ENCODE results near the gene PRPF6. TPM values are rescaled to one million over a fixed set of nuclear protein-coding genes. Genes with fewer than 3 reads are reported as not detected.
A peak's percentile ranks its signal among the peaks of the same experiment; 100 is the strongest.

PRPF6 gene
- total and polyA plus RNA-seq, 2 donors (not counting 1 experiment from before 2014, with no cell fraction given): 31.7 to 82.9 TPM

DNA sequence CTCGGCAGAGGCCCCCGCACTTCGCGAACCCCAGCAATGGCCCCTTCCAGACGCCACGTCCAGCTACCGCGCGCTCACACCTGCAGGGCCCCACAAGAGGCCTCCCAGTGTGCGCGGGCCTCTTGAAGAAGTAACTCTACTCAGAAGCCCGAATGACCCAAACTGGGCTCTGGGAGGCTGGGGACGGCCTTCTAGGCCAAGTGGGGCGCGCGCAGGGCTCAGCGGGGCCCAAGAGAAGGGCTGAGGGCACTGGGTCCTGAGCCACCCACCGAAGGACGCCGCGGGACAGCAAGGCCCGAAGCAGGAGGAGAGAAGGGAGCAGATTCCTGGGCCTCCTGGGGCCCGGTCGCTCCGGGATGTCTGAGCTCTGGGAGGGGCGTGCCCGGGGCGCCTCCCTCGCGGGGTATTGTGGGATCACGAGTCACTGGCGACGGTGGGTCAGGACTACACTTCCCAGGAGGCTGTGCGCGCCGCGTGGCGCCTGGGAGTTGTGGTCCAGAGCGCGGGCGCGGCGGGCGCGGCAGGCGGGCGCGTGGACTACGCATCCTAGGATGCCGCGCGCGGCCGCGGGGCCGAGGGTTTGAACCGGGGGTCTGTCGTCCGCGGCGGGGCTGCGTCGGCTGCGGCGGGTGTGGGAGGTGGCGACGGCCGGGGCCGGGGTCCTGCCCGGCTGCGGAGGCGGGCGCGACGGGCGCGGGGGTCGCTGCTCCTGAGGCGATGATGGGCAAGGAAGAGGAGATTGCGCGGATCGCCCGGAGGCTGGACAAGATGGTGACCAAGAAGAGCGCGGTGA lies 81.9 kb downstream of the PRPF6 start, which contains the start of gene TCEA2:
TSS of gene TCEA2 (plus strand) at position 603 of the 793 bp plus-strand sequence. CDS start at position 718, 115 bp downstream.
- Mint-ChIP-seq H3K27me3 (no peaks in the 10 kb centered on the region), H3K4me3 (peak within 1 kb of the TSS; percentile 88), H3K9me3 (ENCODE audit: insufficient read depth) (no peaks in the 10 kb centered on the region), H3K27ac (peak within 1 kb of the TSS; percentile 86), H3K4me1 (peaks cover 52% of the 10 kb centered on the region)
- Histone ChIP-seq H3K9ac (ENCODE audit: low read length) (peak within 1 kb of the TSS; percentile 83), H3K79me2 (ENCODE audit: control insufficient read depth, insufficient read depth, low read length) (peaks cover 7% of the 10 kb centered on the region), H3K4me1 (ENCODE audit: control insufficient read depth in 2 of 2, insufficient read depth in 2 of 2, low read length in 2 of 2) (peaks cover 54 to 63% of the 10 kb centered on the region in 2 donors), H3K36me3 (replicated peaks in 1 of 2; ENCODE audit: control extremely low read depth in 1 of 2, control insufficient read depth in 1 of 2, extremely low read depth in 1 of 2, insufficient read depth in 2 of 2, low read length in 1 of 2) (no peaks in the 10 kb centered on the region), H3K4me2 (replicated peaks; ENCODE audit: low read depth, low read length, poor library complexity, severe bottlenecking) (peak within 1 kb of the TSS; percentile 98), H3K27ac (ENCODE audit: low read length in 2 of 2) (peak within 1 kb of the TSS; percentile 34 to 69), H3K9me3 (ENCODE audit: control extremely low read depth in 1 of 3, control insufficient read depth in 2 of 3, insufficient read depth in 1 of 3, low read length in 2 of 3) (no peaks in the 10 kb centered on the region), H4K20me1 (ENCODE audit: control insufficient read depth, insufficient read depth, low read length, poor library complexity, severe bottlenecking) (peaks cover 6% of the 10 kb centered on the region), H2AFZ (ENCODE audit: insufficient read depth, low read depth, low read length, poor library complexity, severe bottlenecking) (peak within 1 kb of the TSS; percentile 90), H3K4me3 (ENCODE audit: control extremely low read depth in 1 of 5, extremely low read depth in 1 of 5, insufficient read depth in 1 of 5, low read depth in 2 of 5, low read length in 4 of 5) (peak within 1 kb of the TSS in 4 of 5 experiments; percentile 63 to 79 (median 70)), H3K27me3 (replicated peaks in 1 of 4; ENCODE audit: control extremely low read depth in 1 of 4, control insufficient read depth in 3 of 4, insufficient read depth in 4 of 4, low read length in 3 of 4) (no peaks in the 10 kb centered on the region)
- WGBS (ENCODE audit: insufficient coverage): 10% methylated on average over 85 of the region's 85 CpGs
- DNase-seq: peak; percentile 93
- POLR2A ChIA-PET: interaction anchor here (0.6 to 1.6 kb wide), 6 partner anchors 12 to 542 kb away, joined by 3 to 15 read pairs (median 3); partner anchors contain the start of genes OPRL1, PPDPF, RGS19 and UCKL1
- ATAC-seq (ENCODE audit: low read depth): peak; percentile 83
- TF ChIP-seq CTCF (IDR thresholded peaks at IDR 0.05) (no peak), EZH2 (IDR thresholded peaks at IDR 0.05; ENCODE audit: borderline replicate concordance, insufficient read depth, low read depth, low read length, poor library complexity, severe bottlenecking) (no peak)
- intact Hi-C loops (cut with micrococcal nuclease): loop anchor here (1.0 to 5.0 kb wide), 5 partner anchors 17 to 405 kb away; partner anchors contain the start of genes ARFRP1, RGS19, RTEL1 and ZGPAT
- CTCF ChIA-PET: interaction anchor here (0.7 to 1.9 kb wide), 11 partner anchors 11 to 154 kb away, joined by 3 to 16 read pairs (median 4); partner anchors contain the start of genes LKAAEAR1, OPRL1, PRPF6 and RGS19
